A549 (cell line): ENCODE data around the gene RBFOX1. TPM values are rescaled to one million over a fixed set of nuclear protein-coding genes. Genes with fewer than 3 reads are reported as not detected.

ENCODE experiments used
- ATAC-seq, 2 experiments: fragments of 200-7000 bp in 1 of 2; fragments of >200 bp in 1 of 2; cut with Nextera tagmentation in 1 of 2; cut with Tn5 transposase in 1 of 2; 3 replicates each; pipeline versions ENCODE4 v1.8.0 to v1.9.1; 2018 to 2020; ENCODE audit warnings: mild to moderate bottlenecking in 1 of 2, moderate library complexity in 1 of 2
- CTCF ChIA-PET: fragments of 300-600 bp; sonication (Branson Sonifier 250); formaldehyde crosslinking; extraction: SDS; loops from one replicate; lab custom pipeline; 2021; ENCODE audit warnings: antibody characterized with exemption, inconsistent platforms; lab: Yijun Ruan, JAX
- POLR2A ChIA-PET: fragments of 350-600 bp; formaldehyde crosslinking; extraction: SDS; loops from one replicate; lab custom pipeline; 2021; ENCODE audit warnings: antibody characterized with exemption, inconsistent platforms; lab: Yijun Ruan, JAX
- DNase-seq, 2 experiments: peaks; one replicate each; pipeline versions ENCODE4 v3.0.0 to v3.0.0-alpha.2; 2011 to 2016; ENCODE audit warnings: low read depth in 1 of 2, low spot score in 1 of 2
- FAIRE-seq: peaks from 2 replicates; lab custom pipeline; 2011; peaks lifted over from hg19 to GRCh38; lab: Jason Lieb, UNC
- H3K27ac ChIP-seq, 2 experiments: fragments of >200 bp; sonication (Bioruptor Twin); formaldehyde crosslinking; 3 replicates each; pipeline ENCODE4 v1.5.1; 2016 to 2017
- H3K4me1 ChIP-seq: fragments of >200 bp; sonication (Bioruptor Twin); formaldehyde crosslinking; 3 replicates; pipeline ENCODE4 v1.6.1; 2016
- H3K4me2 ChIP-seq: fragments of >200 bp; sonication (Bioruptor Twin); formaldehyde crosslinking; 3 replicates; pipeline ENCODE4 v1.6.1; 2016
- H3K4me3 ChIP-seq: fragments of >200 bp; sonication (Bioruptor Twin); formaldehyde crosslinking; 3 replicates; pipeline ENCODE4 v1.5.1; 2016
- H3K9me3 ChIP-seq: fragments of >200 bp; sonication (Bioruptor Twin); formaldehyde crosslinking; 3 replicates; pipeline ENCODE4 v1.6.1; 2016
- BHLHE40 ChIP-seq: IDR thresholded peaks from 2 replicates; pipeline ENCODE4 v1.6.1; 2012; ENCODE audit warnings: low read depth, low read length, inconsistent platforms
- EHMT2 ChIP-seq: fragments of 200-600 bp; sonication (generic); IDR thresholded peaks from 2 replicates; pipeline ENCODE4 v1.6.1; 2016; ENCODE audit warnings: antibody characterized with exemption, low read depth, mild to moderate bottlenecking, moderate library complexity
- HMGXB4 ChIP-seq: fragments of 250-450 bp; sonication (Bioruptor Pico); IDR thresholded peaks from 2 replicates; pipeline ENCODE4 v1.5.0; 2021; ENCODE audit warnings: mild to moderate bottlenecking, moderate library complexity, borderline replicate concordance
- HOXB13 ChIP-seq: fragments of 250-450 bp; sonication (Bioruptor Pico); IDR thresholded peaks from 2 replicates; pipeline ENCODE4 v1.5.0; 2020; ENCODE audit warnings: low read depth, mild to moderate bottlenecking, moderate library complexity
- HOXB5 ChIP-seq: fragments of 250-450 bp; sonication (Bioruptor Pico); IDR thresholded peaks from 2 replicates; pipeline ENCODE4 v1.5.0; 2020; ENCODE audit warnings: mild to moderate bottlenecking, moderate library complexity
- JUN ChIP-seq, 2 experiments: fragments of >200 bp; sonication (Bioruptor Twin); formaldehyde crosslinking; IDR thresholded peaks; 2 replicates in 1 of 2; 3 replicates in 1 of 2; pipeline ENCODE4 v1.6.1; 2016 to 2017
- KDM1A ChIP-seq: fragments of 200-600 bp; sonication (generic); IDR thresholded peaks from 2 replicates; pipeline ENCODE4 v1.6.1; 2016; ENCODE audit warnings: low read depth, mild to moderate bottlenecking
- MAFK ChIP-seq: fragments of 450-650 bp; IDR thresholded peaks from 2 replicates; pipeline ENCODE4 v1.6.1; 2014; ENCODE audit not compliant: partially characterized antibody
- MAZ ChIP-seq: fragments of 150-350 bp; IDR thresholded peaks from 2 replicates; pipeline ENCODE4 v1.6.1; 2014; ENCODE audit warnings: antibody characterized with exemption, low read depth, low read length, borderline replicate concordance
- NPAS2 ChIP-seq: fragments of 250-450 bp; sonication (Bioruptor Pico); IDR thresholded peaks from 2 replicates; pipeline ENCODE4 v1.8.0; 2022; ENCODE audit warnings: mild to moderate bottlenecking, moderate library complexity, borderline replicate concordance
- PHF8 ChIP-seq: fragments of 200-600 bp; sonication (generic); IDR thresholded peaks from 2 replicates; pipeline ENCODE4 v1.6.1; 2016; ENCODE audit warnings: low read depth, mild to moderate bottlenecking, antibody characterized with exemption, moderate library complexity, borderline replicate concordance
- RFX5 ChIP-seq: fragments of 450-650 bp; IDR thresholded peaks from 2 replicates; pipeline ENCODE4 v1.7.1; 2014; ENCODE audit warnings: antibody characterized with exemption, mild to moderate bottlenecking, moderate library complexity
- SMC3 ChIP-seq: fragments of >200 bp; sonication (Bioruptor Twin); formaldehyde crosslinking; IDR thresholded peaks from 3 replicates; pipeline ENCODE4 v1.6.1; 2018; ENCODE audit warnings: inconsistent platforms
- TFCP2L1 ChIP-seq: fragments of 250-450 bp; sonication (Bioruptor Pico); IDR thresholded peaks from 2 replicates; pipeline ENCODE4 v1.5.0; 2021; ENCODE audit warnings: mild to moderate bottlenecking
- ZNF302 ChIP-seq: fragments of 250-450 bp; sonication (Bioruptor Pico); IDR thresholded peaks from 2 replicates; pipeline ENCODE4 v1.9.0; 2021; ENCODE audit warnings: inconsistent platforms, mild to moderate bottlenecking, moderate library complexity
- WGBS: methylation state at CpG from one replicate; pipeline ENCODE4 v1.1.6; 2017; ENCODE audit errors: missing lambda C conversion rate; 5-methylcytosine and 5-hydroxymethylcytosine counted together
- polyA plus RNA-seq, 4 experiments: library from polyadenylated mRNA; depleted of rRNA in 3 of 4; stranded (reverse); fragments of >200 nt; fragmentation: RNase III in 1 of 4; extraction: RNeasy Plus Mini Kit Qiagen cat#74134 plus additional on column Dnase treatment in 1 of 4; gene quantifications; 2 replicates in 3 of 4; 3 replicates in 1 of 4; pipeline ENCODE4 v1.2.3, GENCODE V29; 2011 to 2017
- TF ChIP-seq, protein P1 (sequence below): fragments of >200 bp; sonication (Bioruptor Twin); formaldehyde crosslinking; IDR thresholded peaks from 2 replicates; pipeline ENCODE4 v1.6.1; 2016
- TF ChIP-seq, protein P2 (sequence below): IDR thresholded peaks from 2 replicates; pipeline ENCODE4 v1.6.1; 2012
- TF ChIP-seq, protein P3 (sequence below): fragments of 200-600 bp; sonication (generic); IDR thresholded peaks from 2 replicates; pipeline ENCODE4 v1.6.1; 2016; ENCODE audit warnings: antibody characterized with exemption, mild to moderate bottlenecking, moderate library complexity

The RBFOX1 gene
- polyA plus RNA-seq, 2 of the 4 experiments (the other 2 are of a cell fraction), result not detected

DNA sequence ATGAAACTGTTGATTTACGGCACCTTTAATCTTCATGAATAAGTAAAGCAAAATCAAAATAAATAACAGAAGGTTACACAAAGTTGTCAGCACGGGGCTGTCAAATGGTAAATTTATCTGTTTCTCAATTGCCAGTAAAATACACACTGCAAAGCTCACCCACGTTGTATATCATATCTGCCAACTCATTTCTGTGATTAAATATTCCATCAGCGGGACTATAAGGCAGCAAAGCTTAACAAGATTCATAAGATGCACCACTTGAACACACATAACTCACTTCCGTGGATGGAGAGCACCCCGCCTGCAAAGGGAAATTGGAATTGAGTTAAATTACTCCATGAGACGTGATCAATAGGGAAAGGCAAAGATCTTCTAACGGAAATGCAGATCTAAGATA, 280.0 kb downstream of the RBFOX1 start:
- Histone ChIP-seq H3K4me3 (no peak overlapping the region), H3K4me2 (no peak overlapping the region), H3K9me3 (no peaks in the 10 kb centered on the region; the same call in 2 of the 3 replicates), H3K27ac (no peak overlapping the region), H3K4me1 (no peaks in the 10 kb centered on the region)
- ChIA-PET POLR2A (no interaction called here), CTCF (no interaction called here)
- 6% methylated on average over 8 of the region's 8 CpGs for WGBS
- no peak for FAIRE-seq
- no peak for ATAC-seq
- TF ChIP-seq, protein P1, sequence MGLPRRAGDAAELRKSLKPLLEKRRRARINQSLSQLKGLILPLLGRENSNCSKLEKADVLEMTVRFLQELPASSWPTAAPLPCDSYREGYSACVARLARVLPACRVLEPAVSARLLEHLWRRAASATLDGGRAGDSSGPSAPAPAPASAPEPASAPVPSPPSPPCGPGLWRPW, result no peak
- TF ChIP-seq PHF8 (no peak), BHLHE40 (no peak), HOXB13 (CRISPR knock-in tag) (no peak), TFCP2L1 (CRISPR knock-in tag) (no peak)
- TF ChIP-seq, protein P2, sequence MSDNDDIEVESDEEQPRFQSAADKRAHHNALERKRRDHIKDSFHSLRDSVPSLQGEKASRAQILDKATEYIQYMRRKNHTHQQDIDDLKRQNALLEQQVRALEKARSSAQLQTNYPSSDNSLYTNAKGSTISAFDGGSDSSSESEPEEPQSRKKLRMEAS, result no peak
- no peak for DNase-seq

- ChIA-PET POLR2A (no interaction called here), CTCF (no interaction called here)
- H3K4me1 ChIP-seq, result no peaks in the 10 kb centered on the region
- 0% methylated on average over 2 of the region's 2 CpGs for WGBS
- TF ChIP-seq EHMT2, result no peak
- TF ChIP-seq KDM1A, result no peak
- TF ChIP-seq, all 56 proteins: peak for 0
- H3K4me3 ChIP-seq, result no peak overlapping the region
- FAIRE-seq, result no peak
- H3K27ac ChIP-seq, result no peak overlapping the region
- no peaks in the 10 kb centered on the region for H3K9me3 ChIP-seq
- H3K4me2 ChIP-seq, result no peak overlapping the region
- no peak for ATAC-seq
- no peak for DNase-seq
Measured at GRCh38 chr16:7613518-7613917, 280.9 kb downstream of the RBFOX1 start.

DNA sequence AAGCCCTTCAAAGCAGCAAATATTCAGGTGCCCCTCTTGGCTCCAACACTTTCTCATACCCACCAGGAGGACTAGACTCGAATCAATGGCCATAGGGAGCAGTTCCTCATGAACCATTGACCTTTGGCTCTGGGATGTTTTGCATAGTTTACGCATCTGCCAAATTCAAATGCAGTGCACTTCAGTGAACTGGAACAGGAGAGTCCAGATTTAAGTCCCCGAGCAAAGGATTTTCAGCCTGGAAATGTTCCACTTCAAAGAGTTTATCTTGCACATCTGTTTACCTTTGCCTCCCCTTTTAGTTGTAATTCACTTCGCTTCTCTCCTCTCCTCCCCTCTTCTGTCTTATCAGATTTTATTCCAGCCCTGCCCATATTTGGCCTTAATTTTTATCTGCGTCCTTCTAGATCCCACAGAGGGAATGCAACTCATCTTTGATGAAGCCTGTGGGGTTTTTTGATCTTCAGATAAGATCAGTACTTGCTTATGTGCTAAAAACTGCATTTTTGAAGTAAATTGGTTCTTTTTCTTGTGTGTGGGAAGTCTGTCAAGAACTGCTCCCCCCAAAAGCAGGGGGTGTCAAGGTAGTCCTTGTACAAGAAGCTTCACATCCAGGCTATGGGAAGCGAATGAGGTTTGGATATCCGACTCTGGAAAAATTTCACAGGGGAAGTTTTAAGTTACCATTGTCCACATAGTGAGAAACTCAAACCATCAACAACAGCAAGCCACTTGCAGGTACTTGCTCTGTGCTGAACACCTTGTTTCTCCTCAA, 281.6 kb downstream of the RBFOX1 start:
- ATAC-seq (no peak), FAIRE-seq (no peak), DNase-seq (no peak)
- WGBS, result 19% methylated on average over 7 of the region's 7 CpGs
- H3K4me2 ChIP-seq, result no peak overlapping the region
- no peak overlapping the region for H3K27ac ChIP-seq
- H3K4me1 ChIP-seq, result no peaks in the 10 kb centered on the region
- TF ChIP-seq HMGXB4 (CRISPR knock-in tag) (no peak), JUN (IDR thresholded peaks at IDR 0.05) (no peak), HOXB13 (CRISPR knock-in tag) (no peak), MAZ (no peak), HOXB5 (no peak), MAFK (no peak), ZNF302 (no peak), RFX5 (no peak), SMC3 (no peak), NPAS2 (CRISPR knock-in tag) (no peak)
- TF ChIP-seq, protein P3, sequence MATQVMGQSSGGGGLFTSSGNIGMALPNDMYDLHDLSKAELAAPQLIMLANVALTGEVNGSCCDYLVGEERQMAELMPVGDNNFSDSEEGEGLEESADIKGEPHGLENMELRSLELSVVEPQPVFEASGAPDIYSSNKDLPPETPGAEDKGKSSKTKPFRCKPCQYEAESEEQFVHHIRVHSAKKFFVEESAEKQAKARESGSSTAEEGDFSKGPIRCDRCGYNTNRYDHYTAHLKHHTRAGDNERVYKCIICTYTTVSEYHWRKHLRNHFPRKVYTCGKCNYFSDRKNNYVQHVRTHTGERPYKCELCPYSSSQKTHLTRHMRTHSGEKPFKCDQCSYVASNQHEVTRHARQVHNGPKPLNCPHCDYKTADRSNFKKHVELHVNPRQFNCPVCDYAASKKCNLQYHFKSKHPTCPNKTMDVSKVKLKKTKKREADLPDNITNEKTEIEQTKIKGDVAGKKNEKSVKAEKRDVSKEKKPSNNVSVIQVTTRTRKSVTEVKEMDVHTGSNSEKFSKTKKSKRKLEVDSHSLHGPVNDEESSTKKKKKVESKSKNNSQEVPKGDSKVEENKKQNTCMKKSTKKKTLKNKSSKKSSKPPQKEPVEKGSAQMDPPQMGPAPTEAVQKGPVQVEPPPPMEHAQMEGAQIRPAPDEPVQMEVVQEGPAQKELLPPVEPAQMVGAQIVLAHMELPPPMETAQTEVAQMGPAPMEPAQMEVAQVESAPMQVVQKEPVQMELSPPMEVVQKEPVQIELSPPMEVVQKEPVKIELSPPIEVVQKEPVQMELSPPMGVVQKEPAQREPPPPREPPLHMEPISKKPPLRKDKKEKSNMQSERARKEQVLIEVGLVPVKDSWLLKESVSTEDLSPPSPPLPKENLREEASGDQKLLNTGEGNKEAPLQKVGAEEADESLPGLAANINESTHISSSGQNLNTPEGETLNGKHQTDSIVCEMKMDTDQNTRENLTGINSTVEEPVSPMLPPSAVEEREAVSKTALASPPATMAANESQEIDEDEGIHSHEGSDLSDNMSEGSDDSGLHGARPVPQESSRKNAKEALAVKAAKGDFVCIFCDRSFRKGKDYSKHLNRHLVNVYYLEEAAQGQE, result no peak
- ChIA-PET CTCF (no interaction called here), POLR2A (no interaction called here)
- no peak overlapping the region for H3K4me3 ChIP-seq
- no peaks in the 10 kb centered on the region for H3K9me3 ChIP-seq
